Activated naive CD4-positive, alpha-beta T cell treated with anti-CD3 and anti-CD28 coated beads, Interleukin-2, amount 50 U/mL, for 24 hours (primary cell): Measurements from ENCODE around the gene C13orf46.
"Not testable (repeated sequence)": the region's sequence is repeated elsewhere in the genome, so short reads cannot be mapped to it uniquely, and the experiment has no call there.

Experiments used
- H3K27ac Mint-ChIP-seq: one replicate; pipeline ENCODE4 v1.8.0; 2021; ENCODE audit warnings: mild to moderate bottlenecking, mixed read lengths
- H3K27me3 Mint-ChIP-seq: one replicate; pipeline ENCODE4 v1.8.0; 2021; ENCODE audit warnings: mixed read lengths
- H3K36me3 Mint-ChIP-seq: one replicate; pipeline ENCODE4 v1.8.0; 2021; ENCODE audit warnings: mixed read lengths
- H3K4me1 Mint-ChIP-seq: one replicate; pipeline ENCODE4 v1.8.0; 2021; ENCODE audit warnings: mixed read lengths
- H3K4me3 Mint-ChIP-seq: one replicate; pipeline ENCODE4 v1.8.0; 2021; ENCODE audit warnings: mild to moderate bottlenecking, mixed read lengths
- H3K9me3 Mint-ChIP-seq: one replicate; pipeline ENCODE4 v1.8.0; 2021; ENCODE audit warnings: mixed read lengths

Gene C13orf46

GRCh38 chr13:113973218-113974164 lies at the start of gene C13orf46:
Gene C13orf46, minus strand, starts transcription at chr13:113974076. Its CDS starts 79 bp downstream, at chr13:113973997.
- no peaks in the 10 kb centered on the region for H3K9me3 Mint-ChIP-seq
- no peaks in the 10 kb centered on the region for H3K4me1 Mint-ChIP-seq
- no peaks in the 10 kb centered on the region for H3K27me3 Mint-ChIP-seq
- H3K27ac Mint-ChIP-seq: no peak within 1 kb of the TSS
- no peak within 1 kb of the TSS for H3K4me3 Mint-ChIP-seq
- H3K36me3 Mint-ChIP-seq: peaks cover 8% of the 10 kb centered on the region

- H3K36me3 Mint-ChIP-seq: peaks cover 4% of the 10 kb centered on the region
- peaks cover 4% of the 10 kb centered on the region for H3K4me1 Mint-ChIP-seq
- no peaks in the 10 kb centered on the region for H3K27me3 Mint-ChIP-seq
- no peaks in the 10 kb centered on the region for H3K9me3 Mint-ChIP-seq
- no peak overlapping the region for H3K27ac Mint-ChIP-seq
- no peak overlapping the region for H3K4me3 Mint-ChIP-seq
Observed at GRCh38 chr13:114022876-114023275, 49.0 kb upstream of the C13orf46 start.

GRCh38 chr13:114022309-114022669 lies 48.4 kb upstream of the C13orf46 start:
- Mint-ChIP-seq H3K4me1 (peaks cover 4% of the 10 kb centered on the region), H3K27me3 (no peaks in the 10 kb centered on the region), H3K36me3 (peaks cover 4% of the 10 kb centered on the region), H3K9me3 (no peaks in the 10 kb centered on the region), H3K27ac (no peak overlapping the region), H3K4me3 (no peak overlapping the region)

DNA sequence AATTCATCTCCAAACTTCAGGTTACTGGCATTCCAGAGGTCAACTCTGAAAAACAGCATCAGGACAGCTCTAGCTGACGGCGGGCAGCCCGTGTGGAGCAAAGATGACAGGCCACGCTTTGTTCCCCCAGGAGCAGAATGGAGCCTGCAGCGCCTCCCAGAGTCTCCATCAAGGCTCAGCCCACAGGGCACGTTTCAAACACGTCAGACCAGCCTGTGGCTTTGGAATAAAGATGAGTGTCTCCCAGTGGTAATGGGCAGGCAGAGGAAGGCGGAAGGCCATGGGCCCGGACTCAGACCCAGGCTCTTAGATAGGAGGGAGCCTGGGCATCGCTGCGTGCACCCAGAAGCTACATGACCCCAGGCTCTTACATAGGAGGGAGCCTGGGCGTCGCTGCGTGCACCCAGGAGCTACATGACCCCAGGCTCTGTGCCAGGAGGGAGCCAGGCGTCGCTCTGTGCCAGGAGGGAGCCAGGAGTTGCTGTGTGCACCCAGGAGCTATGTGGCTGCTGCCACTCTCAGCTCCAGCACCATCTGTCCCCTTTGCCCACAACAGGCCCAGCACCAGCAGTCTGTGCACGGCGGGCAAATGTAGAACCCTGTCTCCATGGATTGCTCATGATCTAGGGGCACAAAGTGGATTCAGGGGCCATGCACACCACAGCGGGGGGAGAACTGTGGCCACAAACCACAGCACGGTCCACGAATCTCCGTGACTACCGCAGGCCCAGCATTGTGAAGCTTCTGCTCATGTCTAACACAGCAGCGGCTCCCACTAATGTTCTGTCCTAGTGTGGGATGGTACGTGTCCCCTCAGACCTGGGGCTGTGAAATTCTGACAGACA lies 47.8 kb upstream of the C13orf46 start:
- no peaks in the 10 kb centered on the region for H3K27me3 Mint-ChIP-seq
- no peaks in the 10 kb centered on the region for H3K9me3 Mint-ChIP-seq
- H3K27ac Mint-ChIP-seq: peak overlapping the region; percentile 51
- peaks cover 4% of the 10 kb centered on the region for H3K36me3 Mint-ChIP-seq
- H3K4me3 Mint-ChIP-seq: no peak overlapping the region
- peaks cover 4% of the 10 kb centered on the region for H3K4me1 Mint-ChIP-seq

DNA sequence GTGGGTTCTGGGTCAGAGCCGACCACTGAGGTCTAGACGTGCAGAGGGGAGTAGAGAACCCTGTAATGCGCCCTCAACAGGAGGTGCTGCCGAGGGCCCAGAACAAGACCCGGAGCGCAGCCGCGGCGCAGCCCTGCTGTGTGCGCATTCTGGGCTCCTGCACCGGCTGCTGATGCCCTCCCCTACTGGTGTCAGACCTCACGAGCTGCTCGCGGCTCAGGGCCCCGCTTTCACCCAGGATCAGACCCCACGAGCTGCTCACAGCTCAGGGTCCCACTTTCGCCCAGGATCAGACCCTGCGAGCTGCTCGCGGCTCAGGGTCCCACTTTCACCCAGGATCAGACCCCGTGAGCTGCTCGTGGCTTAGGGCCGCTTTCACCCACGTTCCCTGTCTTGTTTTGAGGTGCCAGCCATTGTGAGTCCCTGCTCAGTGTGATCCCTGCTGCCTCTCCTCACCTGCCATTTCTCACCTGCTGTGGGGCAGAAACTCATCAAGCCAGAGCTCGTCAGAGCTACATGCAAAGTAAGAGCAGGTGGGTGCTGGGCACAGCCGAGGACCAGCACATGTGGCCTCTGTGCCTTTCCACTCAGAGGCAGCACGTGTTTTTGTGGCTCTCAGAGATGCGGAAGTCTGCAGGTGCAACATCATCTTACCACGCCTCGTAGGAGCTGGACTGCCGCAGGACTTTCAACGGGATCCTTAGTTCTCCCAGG lies 47.0 kb upstream of the C13orf46 start:
- no peak overlapping the region for H3K4me3 Mint-ChIP-seq
- H3K36me3 Mint-ChIP-seq: peaks cover 4% of the 10 kb centered on the region
- peaks cover 4% of the 10 kb centered on the region for H3K4me1 Mint-ChIP-seq
- H3K27ac Mint-ChIP-seq: no peak overlapping the region
- no peaks in the 10 kb centered on the region for H3K27me3 Mint-ChIP-seq
- no peaks in the 10 kb centered on the region for H3K9me3 Mint-ChIP-seq

DNA sequence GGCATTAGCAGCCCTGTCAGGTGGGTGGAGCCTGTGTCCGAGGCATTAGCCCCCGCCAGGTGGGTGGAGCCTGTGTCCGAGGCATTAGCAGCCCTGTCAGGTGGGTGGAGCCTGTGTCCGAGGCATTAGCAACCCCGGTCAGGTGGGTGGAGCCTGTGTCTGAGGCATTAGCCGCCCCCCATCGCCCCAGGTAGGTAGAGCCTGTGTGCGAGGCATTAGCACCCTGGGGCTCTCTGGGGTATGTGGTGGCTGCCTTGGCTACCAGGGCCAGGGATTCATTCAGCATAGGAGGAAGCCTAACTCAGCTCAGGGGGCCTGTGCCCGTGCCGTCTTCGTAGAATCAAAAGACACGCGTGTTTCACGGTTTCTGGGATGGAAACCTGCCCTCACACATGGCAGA lies 46.3 kb upstream of the C13orf46 start:
- H3K4me1 Mint-ChIP-seq, H3K4me3 Mint-ChIP-seq, H3K9me3 Mint-ChIP-seq, H3K27ac Mint-ChIP-seq, H3K36me3 Mint-ChIP-seq, H3K27me3 Mint-ChIP-seq: not testable (repeated sequence)

- Mint-ChIP-seq H3K4me3 (no peak overlapping the region), H3K4me1 (peaks cover 4% of the 10 kb centered on the region), H3K9me3 (no peaks in the 10 kb centered on the region), H3K36me3 (peaks cover 6% of the 10 kb centered on the region), H3K27ac (no peak overlapping the region), H3K27me3 (no peaks in the 10 kb centered on the region)
Observed at GRCh38 chr13:114019367-114019766, 45.5 kb upstream of the C13orf46 start.

DNA sequence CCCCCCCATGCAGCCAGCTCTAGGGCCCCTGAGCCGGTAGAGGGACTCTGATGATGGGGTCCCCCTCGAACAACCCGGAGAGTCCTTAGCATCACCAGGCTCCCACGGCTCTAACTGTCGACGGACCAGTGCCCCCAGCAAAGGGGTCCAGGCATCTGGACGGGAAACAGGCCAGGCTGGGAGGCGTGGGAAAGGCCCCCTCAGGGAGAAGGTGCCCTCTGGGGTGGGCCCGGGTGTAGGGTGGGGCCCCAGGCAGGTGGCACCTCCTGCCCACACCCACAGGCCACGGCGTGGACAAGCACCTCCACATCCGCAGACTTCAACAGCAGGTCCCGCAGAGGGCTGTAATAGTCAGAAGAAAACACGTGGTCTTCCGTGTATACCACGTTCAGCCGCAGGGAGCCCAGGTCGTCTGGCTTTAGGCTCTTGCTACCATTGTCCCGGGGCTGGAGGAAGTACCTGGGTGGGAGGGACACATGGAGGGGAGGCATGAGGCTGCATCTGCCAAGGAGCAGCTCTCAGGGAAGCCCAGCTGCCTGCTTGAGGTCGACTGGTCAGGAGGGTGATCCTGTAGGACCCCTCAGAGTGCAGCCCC lies 44.7 kb upstream of the C13orf46 start:
- H3K9me3 Mint-ChIP-seq: no peaks in the 10 kb centered on the region
- H3K36me3 Mint-ChIP-seq: peaks cover 3% of the 10 kb centered on the region
- peak overlapping the region; percentile 8 for H3K27ac Mint-ChIP-seq
- no peaks in the 10 kb centered on the region for H3K4me1 Mint-ChIP-seq
- H3K27me3 Mint-ChIP-seq: no peaks in the 10 kb centered on the region
- no peak overlapping the region for H3K4me3 Mint-ChIP-seq

DNA sequence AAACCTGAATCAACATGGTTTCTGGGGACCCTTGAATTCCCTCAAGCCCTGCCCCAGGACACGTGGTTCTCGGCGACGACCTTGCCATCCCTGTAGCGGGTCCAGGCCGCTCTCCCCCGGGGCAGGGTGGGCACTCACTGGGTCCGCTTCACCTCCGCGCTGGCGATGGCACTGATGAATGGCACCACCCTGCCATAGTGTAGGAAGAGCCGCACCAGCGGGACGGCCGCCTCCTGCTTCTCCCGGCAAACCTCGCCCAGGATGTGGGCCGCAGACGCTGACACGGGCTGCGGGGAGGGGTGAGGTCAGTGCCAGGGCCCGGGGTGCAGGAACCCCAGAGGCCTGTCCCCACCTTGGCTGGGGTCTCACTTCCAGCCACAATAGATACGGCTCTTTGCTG lies 44.1 kb upstream of the C13orf46 start:
- H3K9me3 Mint-ChIP-seq: no peaks in the 10 kb centered on the region
- no peak overlapping the region for H3K4me3 Mint-ChIP-seq
- no peaks in the 10 kb centered on the region for H3K4me1 Mint-ChIP-seq
- peaks cover 3% of the 10 kb centered on the region for H3K36me3 Mint-ChIP-seq
- no peaks in the 10 kb centered on the region for H3K27me3 Mint-ChIP-seq
- H3K27ac Mint-ChIP-seq: peak overlapping the region; percentile 8

- Mint-ChIP-seq H3K27me3 (no peaks in the 10 kb centered on the region), H3K4me1 (no peaks in the 10 kb centered on the region), H3K36me3 (peaks cover 3% of the 10 kb centered on the region), H3K27ac (no peak overlapping the region), H3K9me3 (no peaks in the 10 kb centered on the region), H3K4me3 (no peak overlapping the region)
Observed at GRCh38 chr13:114017028-114017630, 43.3 kb upstream of the C13orf46 start.

DNA sequence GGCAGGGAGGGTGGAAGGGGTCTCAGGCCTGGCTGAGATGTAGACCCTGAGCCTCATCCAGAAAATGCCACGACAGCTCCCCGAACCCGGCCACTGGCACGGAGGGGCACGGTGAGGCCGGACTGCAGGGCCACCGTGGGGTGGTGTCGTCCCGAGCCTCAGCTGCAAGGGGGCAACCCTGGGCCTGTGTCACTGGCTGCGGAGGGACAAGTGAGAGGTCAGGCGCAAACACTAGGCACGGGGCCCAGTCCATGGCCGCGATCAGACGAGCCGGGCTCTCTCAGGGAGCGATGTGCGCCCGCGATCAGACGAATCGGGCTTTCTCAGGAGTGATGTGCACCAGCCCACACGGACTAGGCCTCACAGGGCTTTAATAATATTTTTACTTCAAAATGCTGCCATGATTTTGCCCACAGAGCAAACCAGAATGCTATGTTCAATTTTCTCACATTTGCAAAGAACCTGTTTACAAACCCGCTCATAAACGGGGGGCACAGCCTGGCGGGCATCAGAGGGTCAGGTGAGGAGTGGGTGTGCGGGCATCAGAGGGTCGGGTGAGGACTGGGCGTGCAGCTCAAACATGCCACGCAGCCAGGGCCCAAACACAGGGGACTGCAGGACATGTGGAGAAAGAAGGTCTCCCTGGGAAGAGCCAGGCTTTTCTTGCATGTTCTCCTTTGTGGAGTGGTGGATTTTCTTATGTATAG lies 42.6 kb upstream of the C13orf46 start:
- H3K36me3 Mint-ChIP-seq: peaks cover 3% of the 10 kb centered on the region
- no peaks in the 10 kb centered on the region for H3K27me3 Mint-ChIP-seq
- no peak overlapping the region for H3K4me3 Mint-ChIP-seq

DNA sequence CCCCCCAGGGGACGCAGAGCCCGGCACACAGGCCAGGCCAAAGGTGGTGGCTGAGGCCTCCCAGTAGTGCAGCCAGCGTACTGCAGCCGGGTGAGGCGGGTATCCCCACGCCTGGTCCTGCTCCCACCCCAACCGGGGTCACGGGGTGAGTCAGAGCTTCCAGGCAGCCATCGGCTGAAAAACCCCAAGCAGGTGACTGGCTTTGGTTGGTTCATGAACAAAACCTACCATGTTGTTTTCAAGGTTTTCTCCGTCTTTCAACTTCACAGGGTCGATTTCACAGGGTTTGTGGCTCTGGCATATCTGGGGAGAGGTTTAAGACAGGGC lies 42.1 kb upstream of the C13orf46 start:
- Mint-ChIP-seq H3K4me3 (no peak overlapping the region), H3K9me3 (no peaks in the 10 kb centered on the region), H3K4me1 (peaks cover 2% of the 10 kb centered on the region), H3K36me3 (peaks cover 6% of the 10 kb centered on the region), H3K27ac (peak overlapping the region; percentile 35), H3K27me3 (no peaks in the 10 kb centered on the region)

More for the DNA sequence above, 42.6 kb upstream of the C13orf46 start:
- H3K4me1 Mint-ChIP-seq: no peaks in the 10 kb centered on the region
- H3K27ac Mint-ChIP-seq: peak overlapping the region; percentile 17
- no peaks in the 10 kb centered on the region for H3K9me3 Mint-ChIP-seq

GRCh38 chr13:114015111-114015968 lies 41.5 kb upstream of the C13orf46 start:
- Mint-ChIP-seq H3K36me3 (peaks cover 8% of the 10 kb centered on the region), H3K9me3 (no peaks in the 10 kb centered on the region), H3K4me3 (no peak overlapping the region), H3K27ac (peak overlapping the region; percentile 23), H3K27me3 (no peaks in the 10 kb centered on the region), H3K4me1 (peaks cover 4% of the 10 kb centered on the region)
